Thyroid gland (tissue), 4 donors: Measurements from ENCODE around the gene EPS15. TPM values are rescaled to one million over a fixed set of nuclear protein-coding genes. Genes with fewer than 3 reads are reported as not detected.

Experiments used
- DNase-seq, 2 donors: peaks; one replicate each; pipeline ENCODE4 v3.0.0-alpha.2; 2019
- H3K27ac ChIP-seq, 3 donors: fragments of 200-600 bp; sonication (generic); 1 replicate in 2 of 3; 2 replicates in 1 of 3; pipeline ENCODE4 v1.5.1; 2016 to 2019; ENCODE audit warnings: mild to moderate bottlenecking in 1 of 3, moderate library complexity in 1 of 3
- H3K27me3 ChIP-seq: fragments of 200-600 bp; sonication (generic); one replicate; pipeline ENCODE4 v1.5.1; 2019
- H3K36me3 ChIP-seq, 2 donors: fragments of 200-600 bp; sonication (generic); one replicate each; pipeline ENCODE4 v1.5.1; 2016 to 2019
- H3K4me1 ChIP-seq, 2 donors: fragments of 200-600 bp; sonication (generic); one replicate each; pipeline ENCODE4 v1.5.1; 2017 to 2019
- H3K4me3 ChIP-seq, 3 donors: fragments of 200-600 bp; sonication (generic); replicated peaks in 1 of 3; 1 replicate in 2 of 3; 2 replicates in 1 of 3; pipeline ENCODE4 v1.5.1; 2016; ENCODE audit warnings: mild to moderate bottlenecking in 1 of 3
- H3K9me3 ChIP-seq: fragments of 200-600 bp; sonication (generic); one replicate; pipeline ENCODE4 v1.5.1; 2017
- POLR2A ChIP-seq, 2 donors: fragments of 450-650 bp; IDR thresholded peaks; one replicate each; pipeline ENCODE4 v1.6.1; 2017; ENCODE audit warnings: antibody characterized with exemption in 2 of 2, mild to moderate bottlenecking in 2 of 2, moderate library complexity in 1 of 2
- WGBS, 2 donors: methylation state at CpG; one replicate each; pipeline ENCODE4 v1.1.5; 2017; 5-methylcytosine and 5-hydroxymethylcytosine counted together
- intact Hi-C: fragments of 100-400 bp; cut with DNase I; formaldehyde crosslinking; loops from one replicate; pipeline ENCODE4 v1.15.1; 2023
- total RNA-seq, 4 donors: library from RNA; depleted of rRNA; stranded (reverse); fragments of >200 nt; gene quantifications; one replicate each; pipeline ENCODE4 v1.2.3, GENCODE V29; 2016
- TF ChIP-seq, protein P1 (sequence below), 6 experiments: fragments of 200-600 bp in 3 of 6; fragments of 450-650 bp in 3 of 6; sonication (generic) in 3 of 6; IDR thresholded peaks; one replicate each; pipeline ENCODE4 v1.5.1; 2016 to 2019; ENCODE audit warnings: antibody characterized with exemption in 6 of 6, mild to moderate bottlenecking in 2 of 6, inconsistent platforms in 1 of 6, moderate library complexity in 1 of 6

The EPS15 gene
- 100 to 1,000 TPM in 3 of 4 donors, 10 to 100 TPM in 1; 88.0 to 128 (median 102) TPM for total RNA-seq

- Histone ChIP-seq H3K27ac (peak within 1 kb of the TSS; percentile 88 to 94 (median 91)), H3K4me3 (peak within 1 kb of the TSS; percentile 57 to 89 (median 75)), H3K36me3 (no peaks in the 10 kb centered on the region), H3K9me3 (no peaks in the 10 kb centered on the region), H3K27me3 (no peaks in the 10 kb centered on the region), H3K4me1 (peaks cover 26 to 29% of the 10 kb centered on the region in 2 donors)
- TF ChIP-seq, protein P1, sequence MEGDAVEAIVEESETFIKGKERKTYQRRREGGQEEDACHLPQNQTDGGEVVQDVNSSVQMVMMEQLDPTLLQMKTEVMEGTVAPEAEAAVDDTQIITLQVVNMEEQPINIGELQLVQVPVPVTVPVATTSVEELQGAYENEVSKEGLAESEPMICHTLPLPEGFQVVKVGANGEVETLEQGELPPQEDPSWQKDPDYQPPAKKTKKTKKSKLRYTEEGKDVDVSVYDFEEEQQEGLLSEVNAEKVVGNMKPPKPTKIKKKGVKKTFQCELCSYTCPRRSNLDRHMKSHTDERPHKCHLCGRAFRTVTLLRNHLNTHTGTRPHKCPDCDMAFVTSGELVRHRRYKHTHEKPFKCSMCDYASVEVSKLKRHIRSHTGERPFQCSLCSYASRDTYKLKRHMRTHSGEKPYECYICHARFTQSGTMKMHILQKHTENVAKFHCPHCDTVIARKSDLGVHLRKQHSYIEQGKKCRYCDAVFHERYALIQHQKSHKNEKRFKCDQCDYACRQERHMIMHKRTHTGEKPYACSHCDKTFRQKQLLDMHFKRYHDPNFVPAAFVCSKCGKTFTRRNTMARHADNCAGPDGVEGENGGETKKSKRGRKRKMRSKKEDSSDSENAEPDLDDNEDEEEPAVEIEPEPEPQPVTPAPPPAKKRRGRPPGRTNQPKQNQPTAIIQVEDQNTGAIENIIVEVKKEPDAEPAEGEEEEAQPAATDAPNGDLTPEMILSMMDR (IDR thresholded peaks at IDR 0.05), result no peak
- peak in 1 of 2 donors; percentile 87 for TF ChIP-seq POLR2A (IDR thresholded peaks at IDR 0.05)
- intact Hi-C loops, result no loop called here
- WGBS, 2 donors, result 2 to 4% methylated on average over 8 to 19 of the region's 56 CpGs
- peak; percentile 89 for DNase-seq
Measured at GRCh38 chr1:51519048-51519864, at the start of gene EPS15. EPS15 (minus strand) TSS chr1:51519266; CDS start chr1:51519231, 35 bp downstream.

DNA sequence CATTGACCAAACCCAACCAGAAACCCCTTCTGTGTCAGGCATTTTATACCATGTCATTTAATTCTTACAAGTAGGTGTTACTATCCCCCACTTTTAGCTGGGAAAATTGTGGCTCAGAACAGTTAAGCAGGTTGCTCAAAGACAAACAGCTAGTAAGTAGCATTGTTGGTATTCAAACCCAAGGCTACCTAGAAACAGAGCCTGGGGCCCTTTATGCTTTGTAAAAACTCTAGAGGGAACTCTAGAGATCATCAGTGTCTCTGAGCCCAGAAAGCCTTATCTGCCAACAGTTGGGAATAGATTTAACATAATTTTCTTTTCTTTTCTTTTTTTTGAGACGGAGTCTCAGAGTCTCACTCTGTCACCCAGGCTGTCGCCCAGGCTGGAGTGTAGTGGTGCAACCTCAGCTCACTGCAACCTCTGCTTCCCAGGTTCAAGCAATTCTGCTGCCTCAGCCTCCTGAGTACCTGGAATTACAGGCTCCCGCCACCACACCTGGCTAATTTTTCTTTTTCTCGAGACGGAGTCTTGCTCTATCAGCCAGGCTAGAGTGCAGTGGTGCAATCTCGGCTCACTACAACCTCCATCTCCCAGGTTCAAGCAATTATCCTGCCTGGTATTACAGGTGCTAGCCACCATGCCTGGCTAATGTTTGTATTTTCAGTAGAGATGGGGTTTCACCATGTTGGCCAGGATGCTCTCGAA, 49.3 kb upstream of the EPS15 start:
- H3K4me3 ChIP-seq, result no peak overlapping the region
- H3K27me3 ChIP-seq, result no peaks in the 10 kb centered on the region
- DNase-seq, result no peak
- intact Hi-C loops, result no loop called here
- H3K36me3 ChIP-seq, result no peaks in the 10 kb centered on the region
- no peak overlapping the region for H3K27ac ChIP-seq
- TF ChIP-seq POLR2A (IDR thresholded peaks at IDR 0.05), result no peak
- TF ChIP-seq, protein P1 (IDR thresholded peaks at IDR 0.05), result no peak
- WGBS, 2 donors, result 97% methylated on average over 7 of the region's 7 CpGs
- H3K9me3 ChIP-seq, result no peaks in the 10 kb centered on the region
- peaks cover 7 to 16% of the 10 kb centered on the region in 2 donors for H3K4me1 ChIP-seq

DNA sequence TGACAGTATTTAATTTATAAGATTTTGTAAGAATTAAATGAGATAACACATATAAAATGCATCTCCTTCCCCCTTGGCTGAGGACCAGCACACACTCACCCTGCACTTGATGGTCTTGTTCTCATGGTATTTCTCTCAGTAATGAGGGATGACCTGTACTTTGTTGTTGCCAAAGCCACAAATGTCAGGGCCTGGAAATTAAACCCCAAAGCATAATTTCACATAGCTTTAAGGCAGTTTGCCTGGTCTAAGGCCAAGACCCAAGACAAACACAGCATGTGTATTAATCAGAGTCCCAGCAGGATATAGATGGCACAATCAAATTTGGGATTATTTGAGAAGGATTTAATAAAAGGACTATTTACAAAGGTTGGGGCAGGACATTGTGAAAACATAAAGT, 48.6 kb upstream of the EPS15 start:
- Histone ChIP-seq H3K4me1 (peaks cover 7 to 16% of the 10 kb centered on the region in 2 donors), H3K27me3 (no peaks in the 10 kb centered on the region), H3K4me3 (no peak overlapping the region), H3K36me3 (no peaks in the 10 kb centered on the region), H3K9me3 (no peaks in the 10 kb centered on the region), H3K27ac (no peak overlapping the region)
- no peak for DNase-seq
- intact Hi-C loops, result no loop called here
- no peak for TF ChIP-seq POLR2A (IDR thresholded peaks at IDR 0.05)
- TF ChIP-seq, protein P1 (IDR thresholded peaks at IDR 0.05), result no peak

DNA sequence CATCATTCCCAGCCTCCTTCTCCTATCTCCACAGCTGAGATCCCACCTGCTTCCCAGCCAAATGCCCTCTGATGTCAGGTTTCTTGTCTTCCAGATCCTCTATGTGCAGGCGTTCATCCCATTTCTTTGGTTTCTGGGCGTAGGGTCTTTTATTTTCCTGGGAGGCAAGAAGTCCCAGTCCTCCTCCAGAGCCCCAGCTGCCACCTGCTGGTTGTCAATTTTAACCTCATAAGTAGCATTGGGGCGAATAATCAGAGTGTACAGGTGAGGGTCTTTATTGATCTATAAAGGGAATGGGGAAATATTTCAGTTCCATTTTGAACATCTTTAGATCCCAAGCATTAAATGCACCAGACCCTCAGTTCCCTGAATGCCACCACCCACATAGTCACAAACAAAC, 47.2 kb upstream of the EPS15 start:
- no peaks in the 10 kb centered on the region for H3K27me3 ChIP-seq
- peaks cover 7 to 16% of the 10 kb centered on the region in 2 donors for H3K4me1 ChIP-seq
- no peak for TF ChIP-seq POLR2A (IDR thresholded peaks at IDR 0.05)
- TF ChIP-seq, protein P1 (IDR thresholded peaks at IDR 0.05), result no peak
- H3K9me3 ChIP-seq, result no peaks in the 10 kb centered on the region
- H3K27ac ChIP-seq, result no peak overlapping the region
- no peak overlapping the region for H3K4me3 ChIP-seq
- WGBS, 2 donors, result 92 to 98% methylated on average over 3 of the region's 3 CpGs
- H3K36me3 ChIP-seq, result no peaks in the 10 kb centered on the region
- intact Hi-C loops, result no loop called here
- DNase-seq, result no peak

- TF ChIP-seq, protein P1 (IDR thresholded peaks at IDR 0.05), result no peak
- no peak for TF ChIP-seq POLR2A (IDR thresholded peaks at IDR 0.05)
- H3K36me3 ChIP-seq, result no peaks in the 10 kb centered on the region
- no peaks in the 10 kb centered on the region for H3K9me3 ChIP-seq
- H3K4me3 ChIP-seq, result no peak overlapping the region
- 71 to 86% methylated on average over 2 of the region's 2 CpGs for WGBS, 2 donors
- peaks cover 7 to 11% of the 10 kb centered on the region in 2 donors for H3K4me1 ChIP-seq
- intact Hi-C loops, result no loop called here
- no peaks in the 10 kb centered on the region for H3K27me3 ChIP-seq
- no peak overlapping the region for H3K27ac ChIP-seq
- no peak for DNase-seq
Measured at GRCh38 chr1:51565009-51565408, 45.9 kb upstream of the EPS15 start.
